PC-3 (cell line): Measurements from ENCODE around the gene PRSS36. TPM values are rescaled to one million over a fixed set of nuclear protein-coding genes. Genes with fewer than 3 reads are reported as not detected.

Source experiments
- total RNA-seq: library from RNA; depleted of rRNA; stranded (reverse); fragments of >200 nt; gene quantifications from 2 replicates; pipeline ENCODE4 v1.2.3, GENCODE V29; 2014; rRNA removed

Gene PRSS36
- total RNA-seq, 1 experiment from 2014 or later = 0.51 TPM

Other genes starting within 250 kb of the PRSS36 start
- 36.2 and 48.5 TPM in 2 replicates for gene FBXL19, start 226.5 kb downstream of the PRSS36 start, total RNA-seq
- gene ORAI3, start 201.0 kb downstream of the PRSS36 start, total RNA-seq = 3.6 and 5.7 TPM in 2 replicates
- gene SETD1A, start 192.3 kb downstream of the PRSS36 start, total RNA-seq = 7.9 and 8.6 TPM in 2 replicates
- gene HSD3B7, start 164.9 kb downstream of the PRSS36 start, total RNA-seq = 12.0 and 16.3 TPM in 2 replicates
- gene STX1B, start 139.4 kb downstream of the PRSS36 start, total RNA-seq = 1.5 and 2.4 TPM in 2 replicates
- 27.4 and 36.1 TPM in 2 replicates for gene STX4, start 116.5 kb downstream of the PRSS36 start, total RNA-seq
- 15.6 and 19.2 TPM in 2 replicates for gene ZNF668, start 75.8 kb downstream of the PRSS36 start, total RNA-seq
- gene ZNF646, start 75.6 kb downstream of the PRSS36 start, total RNA-seq = 5.5 and 8.5 TPM in 2 replicates
- gene PRSS53, start 61.1 kb downstream of the PRSS36 start, total RNA-seq = 3.8 and 5.8 TPM in 2 replicates
- 105 and 127 TPM in 2 replicates for gene VKORC1, start 55.3 kb downstream of the PRSS36 start, total RNA-seq
- gene BCKDK, start 41.7 kb downstream of the PRSS36 start, total RNA-seq = 47.7 and 69.1 TPM in 2 replicates
- 25.3 and 35.1 TPM in 2 replicates for gene KAT8, start 32.4 kb downstream of the PRSS36 start, total RNA-seq
- gene PRSS8, start 14.3 kb downstream of the PRSS36 start, total RNA-seq = 18.0 and 23.4 TPM in 2 replicates
- gene FUS, start 30.1 kb upstream of the PRSS36 start, total RNA-seq = 43.0 and 90.7 TPM in 2 replicates
- 16.5 and 29.8 TPM in 2 replicates for gene PYCARD, start 52.7 kb upstream of the PRSS36 start, total RNA-seq
- not detected in 2 replicates for gene TRIM72, start 64.1 kb upstream of the PRSS36 start, total RNA-seq
- not detected in 2 replicates for gene PYDC1, start 67.1 kb upstream of the PRSS36 start, total RNA-seq
- not detected in 2 replicates for gene ITGAM, start 109.9 kb upstream of the PRSS36 start, total RNA-seq
- not detected in 2 replicates for gene ITGAX, start 205.1 kb upstream of the PRSS36 start, total RNA-seq
- gene ITGAD, start 243.3 kb upstream of the PRSS36 start, total RNA-seq = not detected in 2 replicates